Measurements from ENCODE around the gene AFDN. TPM values are rescaled to one million over a fixed set of nuclear protein-coding genes. Genes with fewer than 3 reads are reported as not detected.

Gene AFDN
- total and polyA plus RNA-seq, 2 experiments from 2014 or later, result 119 to 299 TPM

DNA sequence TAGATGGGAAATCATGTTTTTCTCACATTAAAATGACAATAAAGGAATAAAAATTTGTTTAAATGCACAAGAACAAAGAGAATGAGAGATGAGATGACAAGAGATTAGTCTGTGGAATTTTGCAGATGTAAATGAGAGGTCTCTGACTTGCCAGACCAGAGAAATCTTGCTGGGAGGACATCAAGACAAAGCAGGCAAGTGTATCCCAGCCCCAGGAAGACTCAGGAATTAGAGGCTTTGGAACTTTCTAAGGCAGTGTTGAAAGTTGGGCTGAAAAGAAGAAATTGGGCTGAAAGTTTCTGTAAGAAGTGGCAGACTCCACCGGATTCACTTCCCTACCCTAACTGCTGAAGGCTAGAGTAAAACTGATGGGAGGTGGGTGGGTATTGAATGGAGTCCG, 54.6 kb downstream of the AFDN start:
- peaks cover 14% of the 10 kb centered on the region for H3K36me3 ChIP-seq

GRCh38 chr6:167882244-167882643, 55.5 kb downstream of the AFDN start:
- no peak overlapping the region for H3K27ac ChIP-seq
- no peak overlapping the region for H3K4me3 ChIP-seq
- no peaks in the 10 kb centered on the region for H3K27me3 ChIP-seq
- H3K36me3 ChIP-seq, result peaks cover 13% of the 10 kb centered on the region
- H3K9me3 ChIP-seq (ENCODE audit: low read depth), result no peaks in the 10 kb centered on the region
- no peak for DNase-seq (ENCODE audit: low read depth in 1 of 2, low spot score in 1 of 2)
- TF ChIP-seq, protein P1, sequence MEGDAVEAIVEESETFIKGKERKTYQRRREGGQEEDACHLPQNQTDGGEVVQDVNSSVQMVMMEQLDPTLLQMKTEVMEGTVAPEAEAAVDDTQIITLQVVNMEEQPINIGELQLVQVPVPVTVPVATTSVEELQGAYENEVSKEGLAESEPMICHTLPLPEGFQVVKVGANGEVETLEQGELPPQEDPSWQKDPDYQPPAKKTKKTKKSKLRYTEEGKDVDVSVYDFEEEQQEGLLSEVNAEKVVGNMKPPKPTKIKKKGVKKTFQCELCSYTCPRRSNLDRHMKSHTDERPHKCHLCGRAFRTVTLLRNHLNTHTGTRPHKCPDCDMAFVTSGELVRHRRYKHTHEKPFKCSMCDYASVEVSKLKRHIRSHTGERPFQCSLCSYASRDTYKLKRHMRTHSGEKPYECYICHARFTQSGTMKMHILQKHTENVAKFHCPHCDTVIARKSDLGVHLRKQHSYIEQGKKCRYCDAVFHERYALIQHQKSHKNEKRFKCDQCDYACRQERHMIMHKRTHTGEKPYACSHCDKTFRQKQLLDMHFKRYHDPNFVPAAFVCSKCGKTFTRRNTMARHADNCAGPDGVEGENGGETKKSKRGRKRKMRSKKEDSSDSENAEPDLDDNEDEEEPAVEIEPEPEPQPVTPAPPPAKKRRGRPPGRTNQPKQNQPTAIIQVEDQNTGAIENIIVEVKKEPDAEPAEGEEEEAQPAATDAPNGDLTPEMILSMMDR (IDR thresholded peaks at IDR 0.05; ENCODE audit: low read depth, low read length), result no peak
- H3K4me1 ChIP-seq (ENCODE audit: low read depth), result peaks cover 32% of the 10 kb centered on the region

More for the DNA sequence above, 54.6 kb downstream of the AFDN start:
- DNase-seq (ENCODE audit: low read depth in 1 of 2, low spot score in 1 of 2), result no peak
- Histone ChIP-seq H3K4me1 (ENCODE audit: low read depth) (peaks cover 39% of the 10 kb centered on the region), H3K27me3 (no peaks in the 10 kb centered on the region), H3K27ac (no peak overlapping the region), H3K9me3 (ENCODE audit: low read depth) (no peaks in the 10 kb centered on the region), H3K4me3 (no peak overlapping the region)
- TF ChIP-seq, protein P1 (IDR thresholded peaks at IDR 0.05; ENCODE audit: low read depth, low read length), result no peak

- DNase-seq (ENCODE audit: low read depth in 1 of 2, low spot score in 1 of 2), result no peak
- TF ChIP-seq, protein P1 (IDR thresholded peaks at IDR 0.05; ENCODE audit: low read depth, low read length), result no peak
- H3K36me3 ChIP-seq, result peaks cover 39% of the 10 kb centered on the region
- peaks cover 8% of the 10 kb centered on the region for H3K4me1 ChIP-seq (ENCODE audit: low read depth)
- H3K4me3 ChIP-seq, result no peak overlapping the region
- H3K27me3 ChIP-seq, result no peaks in the 10 kb centered on the region
- no peak overlapping the region for H3K27ac ChIP-seq
- no peaks in the 10 kb centered on the region for H3K9me3 ChIP-seq (ENCODE audit: low read depth)
These were observed 61.4 kb downstream of the AFDN start for GRCh38 chr6:167888098-167888497.

DNA sequence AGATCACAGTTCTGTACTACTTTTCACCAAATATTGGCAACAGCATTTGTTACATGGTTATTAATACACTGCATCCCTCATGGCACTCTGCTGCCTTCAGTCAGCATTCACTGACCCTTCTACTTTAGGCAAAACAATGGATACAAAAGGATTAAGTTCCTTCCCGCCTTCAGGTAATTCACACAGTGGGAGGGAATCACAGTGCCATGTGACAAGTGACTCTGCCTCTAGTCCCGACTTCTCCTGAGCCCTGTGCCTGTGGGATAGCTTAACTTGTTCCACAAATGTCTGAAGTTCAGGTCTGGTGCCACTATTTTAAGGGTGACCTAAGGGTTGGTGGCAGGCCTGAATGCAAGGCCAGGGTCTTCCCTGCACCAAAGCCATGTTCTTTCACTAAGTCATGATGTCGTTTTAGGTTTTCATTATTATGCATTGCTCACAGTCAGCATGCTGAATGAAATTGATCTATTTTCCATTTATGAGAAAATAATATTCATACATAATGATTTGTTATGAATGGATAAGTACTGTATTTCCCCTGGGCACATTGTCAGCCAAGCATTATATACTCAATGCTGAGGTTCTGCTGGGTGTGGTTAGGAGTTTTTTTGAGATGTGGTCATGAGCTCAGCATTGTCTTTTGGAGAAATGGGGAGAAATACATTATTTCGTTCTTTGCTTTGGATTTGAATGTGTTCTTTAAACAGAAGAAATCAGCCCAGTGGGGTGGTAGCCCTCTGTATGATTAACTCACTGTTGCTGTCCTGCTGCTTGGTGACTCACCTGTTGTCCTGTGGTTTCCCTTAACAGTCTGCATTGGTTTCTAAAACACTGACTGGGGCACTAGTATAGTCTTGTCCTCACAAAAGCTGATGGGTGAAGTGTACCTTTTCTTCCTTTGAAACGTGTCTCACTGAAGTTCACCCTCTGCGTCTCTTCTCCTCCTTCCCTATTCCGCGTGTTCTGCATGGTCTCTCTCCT, 66.4 kb downstream of the AFDN start:
- H3K27me3 ChIP-seq, result no peaks in the 10 kb centered on the region
- H3K4me3 ChIP-seq, result no peak overlapping the region
- H3K9me3 ChIP-seq (ENCODE audit: low read depth), result no peaks in the 10 kb centered on the region
- peaks cover 13% of the 10 kb centered on the region for H3K4me1 ChIP-seq (ENCODE audit: low read depth)
- peak overlapping the region; percentile 21 for H3K27ac ChIP-seq
- no peak for DNase-seq (ENCODE audit: low read depth in 1 of 2, low spot score in 1 of 2)
- peaks cover 48% of the 10 kb centered on the region for H3K36me3 ChIP-seq
- TF ChIP-seq, protein P1 (IDR thresholded peaks at IDR 0.05; ENCODE audit: low read depth, low read length), result no peak

DNA sequence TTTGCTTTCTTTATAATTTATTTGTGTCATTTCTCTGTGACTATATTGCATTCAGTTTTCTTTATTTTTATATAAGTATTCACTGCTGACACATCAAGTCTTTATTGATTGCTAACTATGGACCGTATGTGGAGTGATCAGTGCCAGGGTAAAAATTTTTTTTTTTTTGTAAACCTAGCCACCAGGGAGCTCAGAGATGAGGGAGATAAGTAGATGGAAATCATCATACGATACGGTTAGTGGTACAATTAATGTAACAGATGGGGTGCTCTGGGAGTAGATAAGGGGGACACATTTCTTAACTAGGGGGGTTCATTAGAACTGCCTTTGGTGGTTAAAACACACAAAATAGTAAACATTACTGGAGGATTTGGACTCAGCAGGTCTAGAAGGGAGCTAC, 68.3 kb downstream of the AFDN start:
- H3K27me3 ChIP-seq, result no peaks in the 10 kb centered on the region

More for the DNA sequence above, 68.3 kb downstream of the AFDN start:
- peaks cover 13% of the 10 kb centered on the region for H3K4me1 ChIP-seq (ENCODE audit: low read depth)
- H3K4me3 ChIP-seq, result no peak overlapping the region
- TF ChIP-seq, protein P1 (IDR thresholded peaks at IDR 0.05; ENCODE audit: low read depth, low read length), result no peak
- no peak for DNase-seq (ENCODE audit: low read depth in 1 of 2, low spot score in 1 of 2)
- no peaks in the 10 kb centered on the region for H3K9me3 ChIP-seq (ENCODE audit: low read depth)
- peak overlapping the region; percentile 77 for H3K27ac ChIP-seq
- H3K36me3 ChIP-seq, result peaks cover 45% of the 10 kb centered on the region

All from cardiac muscle cell (in vitro differentiated cells and primary cell).